Esophagus squamous epithelium (tissue), 5 donors: ENCODE results near the gene NRAS. TPM values are rescaled to one million over a fixed set of nuclear protein-coding genes. Genes with fewer than 3 reads are reported as not detected.
A peak's percentile ranks its signal among the peaks of the same experiment; 100 is the strongest.
"Not testable (repeated sequence)": the region's sequence is repeated elsewhere in the genome, so short reads cannot be mapped to it uniquely, and the experiment has no call there.

Experiments used
- DNase-seq: peaks from one replicate; lab custom pipeline; 2025; lab: John Stamatoyannopoulos, UW
- H3K27ac ChIP-seq, 4 donors: fragments of 200-600 bp; sonication (generic); one replicate each; pipeline ENCODE4 v1.5.1; 2016 to 2019; ENCODE audit warnings: mild to moderate bottlenecking in 1 of 4
- H3K27me3 ChIP-seq, 4 donors: fragments of 200-600 bp; sonication (generic); 1 replicate in 3 of 4; 2 replicates in 1 of 4; pipeline versions ENCODE4 v1.5.1 to v1.6.0; 2017 to 2021; ENCODE audit warnings: antibody characterized with exemption in 1 of 4
- H3K36me3 ChIP-seq, 3 donors: fragments of 200-600 bp; sonication (generic); one replicate each; pipeline ENCODE4 v1.5.1; 2016 to 2019
- H3K4me1 ChIP-seq, 3 donors: fragments of 200-600 bp; sonication (generic); one replicate each; pipeline ENCODE4 v1.5.1; 2017 to 2019
- H3K4me3 ChIP-seq, 4 donors: fragments of 200-600 bp; sonication (generic); 1 replicate in 3 of 4; 2 replicates in 1 of 4; pipeline ENCODE4 v1.5.1; 2016 to 2019; ENCODE audit warnings: mild to moderate bottlenecking in 2 of 4, moderate library complexity in 1 of 4
- H3K9me3 ChIP-seq, 3 donors: fragments of 200-600 bp; sonication (generic); one replicate each; pipeline ENCODE4 v1.5.1; 2016 to 2019
- POLR2A ChIP-seq, 4 donors: fragments of 450-650 bp; IDR thresholded peaks; one replicate each; pipeline ENCODE4 v1.6.1; 2017; ENCODE audit warnings: antibody characterized with exemption in 4 of 4, mild to moderate bottlenecking in 4 of 4, moderate library complexity in 3 of 4
- WGBS, 2 donors: methylation state at CpG; one replicate each; pipeline ENCODE4 v1.1.5; 2018; 5-methylcytosine and 5-hydroxymethylcytosine counted together
- intact Hi-C: fragments of 100-400 bp; cut with DNase I; formaldehyde crosslinking; loops from one replicate; pipeline ENCODE4 v1.15.0; 2022
- total RNA-seq, 4 donors: library from RNA; depleted of rRNA; stranded (reverse); fragments of >200 nt; gene quantifications; one replicate each; pipeline ENCODE4 v1.1.0, GENCODE V29; 2016
- TF ChIP-seq, protein P1 (sequence below), 6 experiments: fragments of 450-650 bp in 4 of 6; fragments of 200-600 bp in 2 of 6; sonication (generic) in 2 of 6; IDR thresholded peaks; one replicate each; pipeline ENCODE4 v1.5.1; 2016 to 2019; ENCODE audit warnings: antibody characterized with exemption in 6 of 6, mild to moderate bottlenecking in 4 of 6, moderate library complexity in 4 of 6
- donor health status: DM: yes; HTN: yes; CAD: no.

Gene NRAS
- total RNA-seq, 4 donors from 2014 or later: 18.4 to 38.0 (median 30.1) TPM

DNA sequence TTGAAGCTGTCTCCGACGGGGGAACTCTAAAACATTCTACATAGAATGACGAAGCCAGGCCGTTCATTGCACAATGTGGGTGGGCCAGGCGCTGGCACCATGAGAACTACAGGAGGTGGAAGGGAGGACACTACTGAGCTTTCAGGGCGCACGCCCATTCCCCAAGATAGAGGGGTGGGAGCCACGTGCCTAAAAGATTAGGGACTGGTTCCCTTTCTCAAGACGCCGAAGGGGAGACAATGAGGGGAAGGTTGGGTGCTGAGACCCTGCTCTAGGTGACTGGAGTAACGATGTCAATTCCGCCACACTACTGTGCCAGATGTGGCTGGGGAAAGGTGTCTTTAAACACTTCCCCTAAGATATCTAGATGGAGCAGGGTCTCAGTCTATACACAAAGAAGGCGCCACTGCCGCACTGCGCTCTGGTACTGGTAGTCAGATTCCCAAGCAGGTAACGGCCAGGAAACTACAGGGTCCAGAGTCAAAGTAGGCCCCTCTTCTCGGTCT, 40.4 kb upstream of the NRAS start:
- no peaks in the 10 kb centered on the region for H3K36me3 ChIP-seq
- intact Hi-C loops: no loop called here
- peak overlapping the region; percentile 98 to 100 (median 99) for H3K27ac ChIP-seq
- H3K4me1 ChIP-seq: peaks cover 15 to 57% (median 37%) of the 10 kb centered on the region in 3 donors
- no peaks in the 10 kb centered on the region for H3K27me3 ChIP-seq
- 0 to 2% methylated on average over 16 to 17 of the region's 17 CpGs for WGBS, 2 donors
- no peaks in the 10 kb centered on the region for H3K9me3 ChIP-seq
- H3K4me3 ChIP-seq: peak overlapping the region; percentile 76 to 97 (median 92)
- TF ChIP-seq, protein P1, sequence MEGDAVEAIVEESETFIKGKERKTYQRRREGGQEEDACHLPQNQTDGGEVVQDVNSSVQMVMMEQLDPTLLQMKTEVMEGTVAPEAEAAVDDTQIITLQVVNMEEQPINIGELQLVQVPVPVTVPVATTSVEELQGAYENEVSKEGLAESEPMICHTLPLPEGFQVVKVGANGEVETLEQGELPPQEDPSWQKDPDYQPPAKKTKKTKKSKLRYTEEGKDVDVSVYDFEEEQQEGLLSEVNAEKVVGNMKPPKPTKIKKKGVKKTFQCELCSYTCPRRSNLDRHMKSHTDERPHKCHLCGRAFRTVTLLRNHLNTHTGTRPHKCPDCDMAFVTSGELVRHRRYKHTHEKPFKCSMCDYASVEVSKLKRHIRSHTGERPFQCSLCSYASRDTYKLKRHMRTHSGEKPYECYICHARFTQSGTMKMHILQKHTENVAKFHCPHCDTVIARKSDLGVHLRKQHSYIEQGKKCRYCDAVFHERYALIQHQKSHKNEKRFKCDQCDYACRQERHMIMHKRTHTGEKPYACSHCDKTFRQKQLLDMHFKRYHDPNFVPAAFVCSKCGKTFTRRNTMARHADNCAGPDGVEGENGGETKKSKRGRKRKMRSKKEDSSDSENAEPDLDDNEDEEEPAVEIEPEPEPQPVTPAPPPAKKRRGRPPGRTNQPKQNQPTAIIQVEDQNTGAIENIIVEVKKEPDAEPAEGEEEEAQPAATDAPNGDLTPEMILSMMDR (IDR thresholded peaks at IDR 0.05): no peak
- no peak for TF ChIP-seq POLR2A (IDR thresholded peaks at IDR 0.05)
- DNase-seq: no peak

DNA sequence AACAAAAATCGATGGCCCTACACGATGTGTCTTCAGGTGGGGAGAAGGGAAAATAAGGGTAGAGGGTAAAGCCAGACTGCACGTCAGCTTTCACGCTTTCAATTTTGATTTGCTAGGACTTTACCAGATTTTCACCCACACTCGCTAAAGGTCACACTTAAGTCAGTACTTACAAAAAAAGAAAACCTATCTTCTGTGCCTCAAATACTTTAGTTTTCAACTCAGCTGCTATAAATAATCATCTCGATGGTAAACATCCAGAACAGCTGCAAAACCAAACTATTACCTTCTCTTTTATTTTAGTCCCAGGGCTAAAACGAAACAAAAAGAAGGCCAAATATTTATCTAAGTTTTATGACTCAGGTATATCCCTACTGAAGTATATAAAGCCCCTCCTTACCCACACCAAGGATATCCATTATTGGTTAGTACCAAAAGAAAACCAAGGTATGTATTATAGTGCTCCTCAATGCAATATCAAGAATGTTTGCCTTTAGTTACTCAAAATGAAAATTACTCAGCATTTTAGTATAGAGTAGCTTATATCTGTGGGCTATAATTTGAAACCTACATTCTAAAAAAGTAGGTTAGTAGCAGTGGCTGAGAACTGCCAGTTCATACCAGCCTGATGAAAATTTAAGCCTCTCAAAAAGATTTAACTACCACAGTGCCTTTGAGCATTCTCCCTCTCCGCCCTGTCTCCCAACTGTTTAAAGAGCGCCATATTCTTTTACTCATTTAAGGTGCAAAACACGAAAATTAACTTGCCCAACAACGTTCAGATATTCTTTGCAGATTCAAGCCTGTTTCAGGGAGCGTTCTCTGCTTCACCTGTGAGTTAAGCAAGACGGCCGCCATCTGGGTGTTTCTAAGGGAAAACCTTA, 39.7 kb upstream of the NRAS start:
- no peak for DNase-seq

DNA sequence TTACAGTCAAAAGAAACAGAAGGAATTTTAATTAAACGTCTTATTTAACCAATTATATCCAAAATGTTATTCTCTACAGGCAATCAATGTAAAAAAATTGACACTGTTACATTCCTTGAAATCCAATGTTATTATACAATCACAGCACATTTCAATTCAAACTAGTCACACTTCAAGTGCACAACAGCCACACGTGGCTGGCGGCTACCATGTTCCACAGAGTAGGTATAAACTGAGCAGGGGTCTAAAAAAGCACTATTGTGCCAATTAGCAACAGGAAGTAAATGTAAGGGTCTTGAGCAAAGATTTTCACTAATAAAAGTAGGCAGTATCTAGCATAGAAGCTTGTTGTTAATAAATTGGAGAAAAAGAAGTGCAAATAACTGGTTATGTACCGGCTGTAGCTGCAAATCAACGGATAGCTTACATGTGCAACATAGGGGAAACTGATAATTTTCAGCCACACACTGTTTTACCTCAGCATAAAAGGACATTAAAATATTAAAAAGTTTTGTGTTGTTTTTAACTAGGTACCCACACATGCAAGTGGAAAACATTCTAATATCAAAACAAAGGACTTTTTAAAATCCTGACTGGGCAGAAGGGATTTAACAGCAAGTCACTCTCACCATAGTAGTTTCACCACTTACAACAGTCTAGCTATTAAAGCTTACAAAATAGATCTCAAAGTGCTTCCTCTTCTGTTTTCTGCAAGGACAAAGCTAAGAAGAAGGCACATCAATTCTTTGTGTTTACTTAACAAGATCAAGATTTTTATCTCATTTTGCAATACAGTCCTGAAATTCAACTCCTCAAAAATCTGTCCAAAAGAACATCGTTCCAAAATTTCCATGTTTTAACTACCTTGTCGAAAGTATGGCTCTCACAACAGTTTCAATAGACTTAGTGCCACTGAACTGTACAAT, 38.7 kb upstream of the NRAS start:
- H3K27ac ChIP-seq: peak overlapping the region in 3 of 4 donors; percentile 98 to 99 (median 99)
- H3K4me1 ChIP-seq: peaks cover 19 to 74% (median 53%) of the 10 kb centered on the region in 3 donors
- H3K4me3 ChIP-seq: peak overlapping the region in 3 of 4 donors; percentile 91 to 97 (median 93)
- no peak for TF ChIP-seq POLR2A (IDR thresholded peaks at IDR 0.05)
- TF ChIP-seq, protein P1 (IDR thresholded peaks at IDR 0.05): no peak
- DNase-seq: no peak
- peaks cover 0 to 6% (median 0%) of the 10 kb centered on the region in 3 donors for H3K36me3 ChIP-seq
- intact Hi-C loops: no loop called here
- no peaks in the 10 kb centered on the region for H3K27me3 ChIP-seq
- WGBS, 2 donors: 38 to 39% methylated on average over 7 of the region's 7 CpGs
- H3K9me3 ChIP-seq: no peaks in the 10 kb centered on the region

More for the DNA sequence above, 39.7 kb upstream of the NRAS start:
- Histone ChIP-seq H3K27ac (peak overlapping the region; percentile 98 to 100 (median 99)), H3K9me3 (no peaks in the 10 kb centered on the region), H3K4me3 (peak overlapping the region; percentile 76 to 97 (median 92)), H3K27me3 (no peaks in the 10 kb centered on the region), H3K36me3 (no peaks in the 10 kb centered on the region), H3K4me1 (peaks cover 15 to 64% (median 43%) of the 10 kb centered on the region in 3 donors)
- intact Hi-C loops: no loop called here
- 15 to 24% methylated on average over 14 of the region's 14 CpGs for WGBS, 2 donors
- TF ChIP-seq, protein P1 (IDR thresholded peaks at IDR 0.05): no peak
- no peak for TF ChIP-seq POLR2A (IDR thresholded peaks at IDR 0.05)

DNA sequence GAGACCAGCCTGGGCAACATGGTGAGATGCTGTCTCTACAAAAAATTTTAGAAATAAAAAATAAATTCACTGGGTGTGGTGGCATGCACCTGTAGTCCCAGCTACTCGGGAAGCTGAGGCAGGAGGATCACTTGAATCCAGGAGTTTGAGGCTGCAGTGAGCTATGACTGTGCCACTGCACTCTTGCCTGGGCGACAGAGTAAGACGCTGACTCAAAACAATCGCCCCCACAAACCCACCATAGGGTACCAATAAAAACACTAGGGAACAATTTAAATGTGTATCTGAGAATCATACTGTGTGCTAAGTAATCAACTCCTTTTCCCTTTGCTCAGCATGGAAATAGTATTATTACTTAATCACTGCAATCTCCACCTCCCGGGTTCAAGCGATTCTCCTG, 37.1 kb upstream of the NRAS start:
- Histone ChIP-seq H3K4me1 (peaks cover 19 to 89% (median 53%) of the 10 kb centered on the region in 3 donors), H3K36me3 (peaks cover 0 to 21% (median 4%) of the 10 kb centered on the region in 3 donors)
- DNase-seq, H3K9me3 ChIP-seq, intact Hi-C loops, H3K27me3 ChIP-seq, H3K4me3 ChIP-seq, H3K27ac ChIP-seq: not testable (repeated sequence)
- 73 to 83% methylated on average over 5 to 6 of the region's 6 CpGs for WGBS, 2 donors

DNA sequence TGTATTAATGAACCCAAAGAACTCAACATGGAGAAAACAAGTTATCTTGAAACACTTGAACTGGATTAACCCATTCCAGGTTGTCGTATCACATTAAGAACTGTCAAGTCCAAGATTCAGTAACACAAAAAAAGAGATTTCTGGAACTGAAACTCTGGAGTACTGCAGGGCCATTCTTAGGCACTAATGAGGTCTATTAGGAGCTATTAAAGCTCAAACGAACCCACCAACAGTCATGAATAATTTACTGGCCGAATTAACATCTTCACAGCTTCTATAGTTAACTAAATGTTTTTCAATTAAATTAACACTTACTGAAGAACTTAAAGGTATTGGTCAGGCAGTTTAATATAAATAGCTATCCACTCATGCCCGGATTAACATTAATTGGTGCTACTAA, 36.6 kb upstream of the NRAS start:
- H3K9me3 ChIP-seq: no peaks in the 10 kb centered on the region
- peaks cover 0 to 27% (median 4%) of the 10 kb centered on the region in 3 donors for H3K36me3 ChIP-seq
- WGBS, 2 donors: 53 to 66% methylated on average over 4 of the region's 4 CpGs
- DNase-seq: no peak
- H3K27me3 ChIP-seq: no peaks in the 10 kb centered on the region
- H3K4me1 ChIP-seq: peaks cover 13 to 89% (median 53%) of the 10 kb centered on the region in 3 donors
- no peak overlapping the region for H3K4me3 ChIP-seq
- TF ChIP-seq, protein P1 (IDR thresholded peaks at IDR 0.05): no peak
- no peak for TF ChIP-seq POLR2A (IDR thresholded peaks at IDR 0.05)
- no peak overlapping the region for H3K27ac ChIP-seq
- intact Hi-C loops: no loop called here
